Liver (tissue), 9 donors: ENCODE measurements around the gene SMIM27. TPM values are rescaled to one million over a fixed set of nuclear protein-coding genes. Genes with fewer than 3 reads are reported as not detected.

Source experiments
- DNase-seq: peaks from one replicate; pipeline ENCODE4 v3.0.0-alpha.2; 2017; ENCODE audit warnings: low spot score
- H3K27ac ChIP-seq, 2 donors: one replicate each; pipeline ENCODE4 v1.7.0; 2013; ENCODE audit warnings: inconsistent platforms in 2 of 2, low read length in 2 of 2, control low read depth in 1 of 2, low read depth in 1 of 2, mild to moderate bottlenecking in 1 of 2
- H3K27me3 ChIP-seq, 4 donors: one replicate each; pipeline versions ENCODE4 v1.6.1 to v1.7.0; 2013; ENCODE audit warnings: low read length in 3 of 4, inconsistent platforms in 1 of 4, mild to moderate bottlenecking in 1 of 4, moderate library complexity in 1 of 4; ENCODE audit not compliant: control insufficient read depth in 4 of 4, insufficient read depth in 4 of 4
- H3K36me3 ChIP-seq, 4 donors: one replicate each; pipeline versions ENCODE4 v1.6.1 to v1.7.0; 2013; ENCODE audit warnings: low read length in 3 of 4, mild to moderate bottlenecking in 3 of 4, low read depth in 1 of 4, moderate library complexity in 1 of 4; ENCODE audit not compliant: control insufficient read depth in 4 of 4, insufficient read depth in 3 of 4
- H3K4me1 ChIP-seq, 4 donors: one replicate each; pipeline versions ENCODE4 v1.6.1 to v1.7.0; 2013; ENCODE audit warnings: low read length in 3 of 4, mild to moderate bottlenecking in 3 of 4, moderate library complexity in 1 of 4; ENCODE audit not compliant: control insufficient read depth in 4 of 4, insufficient read depth in 4 of 4
- H3K4me3 ChIP-seq, 3 donors: one replicate each; pipeline versions ENCODE4 v1.6.1 to v1.7.0; 2013; ENCODE audit warnings: low read length in 3 of 3, control low read depth in 1 of 3, low read depth in 1 of 3, mild to moderate bottlenecking in 1 of 3
- H3K9ac ChIP-seq, 2 donors: one replicate each; pipeline ENCODE4 v1.7.0; 2013; ENCODE audit warnings: low read length in 2 of 2, mild to moderate bottlenecking in 2 of 2, moderate library complexity in 2 of 2, control low read depth in 1 of 2, low read depth in 1 of 2
- H3K9me3 ChIP-seq, 4 donors: one replicate each; pipeline versions ENCODE4 v1.6.1 to v1.7.0; 2013; ENCODE audit warnings: low read length in 3 of 4; ENCODE audit not compliant: control insufficient read depth in 4 of 4
- EGR1 ChIP-seq, 2 donors: IDR thresholded peaks; 2 replicates each; pipeline ENCODE4 v1.6.1; 2016 to 2018; ENCODE audit warnings: antibody characterized with exemption in 2 of 2, low read depth in 2 of 2
- FOXA1 ChIP-seq: IDR thresholded peaks from 2 replicates; pipeline ENCODE4 v1.6.1; 2016; ENCODE audit warnings: antibody characterized with exemption
- FOXA2 ChIP-seq: IDR thresholded peaks from 2 replicates; pipeline ENCODE4 v1.6.1; 2016; ENCODE audit warnings: antibody characterized with exemption
- GABPA ChIP-seq, 2 donors: IDR thresholded peaks in 1 of 2; conservative IDR thresholded peaks in 1 of 2; 2 replicates each; pipeline ENCODE4 v1.6.1; 2016; ENCODE audit warnings: antibody characterized with exemption in 2 of 2, mild to moderate bottlenecking in 1 of 2, moderate library complexity in 1 of 2
- HNF4A ChIP-seq, 2 donors: conservative IDR thresholded peaks; 2 replicates each; pipeline ENCODE4 v1.6.1; 2016; ENCODE audit warnings: antibody characterized with exemption in 2 of 2, mild to moderate bottlenecking in 2 of 2
- HNF4G ChIP-seq: IDR thresholded peaks from 2 replicates; pipeline ENCODE4 v1.6.1; 2016; ENCODE audit warnings: antibody characterized with exemption
- JUND ChIP-seq, 2 donors: IDR thresholded peaks; 2 replicates each; pipeline ENCODE4 v1.6.1; 2016; ENCODE audit warnings: antibody characterized with exemption in 2 of 2
- NR2F2 ChIP-seq: IDR thresholded peaks from 2 replicates; pipeline ENCODE4 v1.6.1; 2016; ENCODE audit warnings: antibody characterized with exemption
- RAD21 ChIP-seq, 2 donors: IDR thresholded peaks; 2 replicates each; pipeline ENCODE4 v1.6.1; 2016; ENCODE audit warnings: antibody characterized with exemption in 2 of 2, mild to moderate bottlenecking in 2 of 2
- RXRA ChIP-seq, 2 donors: IDR thresholded peaks; 2 replicates each; pipeline ENCODE4 v1.6.1; 2017 to 2018; ENCODE audit warnings: antibody characterized with exemption in 2 of 2, mild to moderate bottlenecking in 1 of 2
- SP1 ChIP-seq: IDR thresholded peaks from 2 replicates; pipeline ENCODE4 v1.6.1; 2018; ENCODE audit warnings: antibody characterized with exemption, mild to moderate bottlenecking
- TAF1 ChIP-seq: conservative IDR thresholded peaks from 2 replicates; pipeline ENCODE4 v1.6.1; 2016; ENCODE audit warnings: antibody characterized with exemption, mild to moderate bottlenecking
- YY1 ChIP-seq: IDR thresholded peaks from 2 replicates; pipeline ENCODE4 v1.6.1; 2016; ENCODE audit warnings: antibody characterized with exemption, mild to moderate bottlenecking
- ZBTB33 ChIP-seq: IDR thresholded peaks from 2 replicates; pipeline ENCODE4 v1.6.1; 2016; ENCODE audit warnings: antibody characterized with exemption
- WGBS: extraction: QIAGEN DNeasy Blood & Tissue Kit; methylation state at CpG from one replicate; pipeline ENCODE4 v1.1.7; 2013; 5-methylcytosine and 5-hydroxymethylcytosine counted together
- polyA plus RNA-seq, 2 donors: library from polyadenylated mRNA; stranded (reverse) in 1 of 2; unstranded in 1 of 2; fragments of 200-250 nt in 1 of 2; fragments of >200 nt in 1 of 2; fragmentation: Nextera tagmentation in 1 of 2; extraction: Ambion mirVana in 1 of 2; gene quantifications; one replicate each; pipeline versions ENCODE4 v1.2.1 to v1.2.3, GENCODE V29; 2013 to 2015
- total RNA-seq, 2 donors: library from RNA; depleted of rRNA; stranded (reverse); fragments of >200 nt; gene quantifications; one replicate each; pipeline ENCODE4 v1.2.3, GENCODE V29; 2014
- TF ChIP-seq, protein P1 (sequence below): IDR thresholded peaks from 2 replicates; pipeline ENCODE4 v1.6.1; 2016; ENCODE audit warnings: antibody characterized with exemption, mild to moderate bottlenecking
- TF ChIP-seq, protein P2 (sequence below): IDR thresholded peaks from 2 replicates; pipeline ENCODE4 v1.6.1; 2016; ENCODE audit warnings: antibody characterized with exemption
- TF ChIP-seq, protein P3 (sequence below): IDR thresholded peaks from 2 replicates; pipeline ENCODE4 v1.6.1; 2016; ENCODE audit warnings: antibody characterized with exemption
- TF ChIP-seq, protein P4 (sequence below): fragments of 150-350 bp; IDR thresholded peaks from 2 replicates; pipeline ENCODE4 v1.5.1; 2017; ENCODE audit warnings: improper control_type of control experiment, low read depth, low read length; ENCODE audit not compliant: missing input control
- donor health status: healthy.
- donor health status: healthy.
- donor health status: healthy.
- donor health status: healthy.
- donor health status: healthy.

Gene SMIM27
- total and polyA plus RNA-seq, 4 donors: 1.0 to 17.0 (median 4.4) TPM

DNA sequence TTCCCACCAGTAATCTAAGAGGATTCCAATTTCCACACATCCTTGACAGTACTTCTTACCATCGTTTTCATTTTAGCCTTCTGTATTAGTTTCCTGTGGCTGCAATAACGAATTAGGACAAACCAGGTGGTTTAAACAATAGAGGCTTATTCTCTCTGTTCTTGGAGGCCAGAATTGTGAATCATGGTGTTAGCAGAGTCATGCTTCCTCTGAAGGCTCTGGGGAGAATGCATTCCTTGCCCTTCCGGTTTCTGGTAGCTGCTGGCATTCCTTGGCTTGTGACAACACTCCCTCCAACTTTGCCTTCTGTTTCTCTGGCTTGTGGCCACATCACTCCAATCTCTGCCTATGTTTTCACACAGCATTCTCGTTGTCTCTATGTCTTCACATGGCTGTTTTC lies 49.7 kb upstream of the SMIM27 start:
- no peak for TF ChIP-seq JUND (IDR thresholded peaks at IDR 0.05)
- TF ChIP-seq SP1: no peak
- TF ChIP-seq HNF4A (conservative IDR thresholded peaks at IDR 0.05): no peak
- TF ChIP-seq ZBTB33: no peak
- no peak for TF ChIP-seq RAD21 (IDR thresholded peaks at IDR 0.05)
- TF ChIP-seq RXRA (IDR thresholded peaks at IDR 0.05): no peak
- TF ChIP-seq, protein P1, sequence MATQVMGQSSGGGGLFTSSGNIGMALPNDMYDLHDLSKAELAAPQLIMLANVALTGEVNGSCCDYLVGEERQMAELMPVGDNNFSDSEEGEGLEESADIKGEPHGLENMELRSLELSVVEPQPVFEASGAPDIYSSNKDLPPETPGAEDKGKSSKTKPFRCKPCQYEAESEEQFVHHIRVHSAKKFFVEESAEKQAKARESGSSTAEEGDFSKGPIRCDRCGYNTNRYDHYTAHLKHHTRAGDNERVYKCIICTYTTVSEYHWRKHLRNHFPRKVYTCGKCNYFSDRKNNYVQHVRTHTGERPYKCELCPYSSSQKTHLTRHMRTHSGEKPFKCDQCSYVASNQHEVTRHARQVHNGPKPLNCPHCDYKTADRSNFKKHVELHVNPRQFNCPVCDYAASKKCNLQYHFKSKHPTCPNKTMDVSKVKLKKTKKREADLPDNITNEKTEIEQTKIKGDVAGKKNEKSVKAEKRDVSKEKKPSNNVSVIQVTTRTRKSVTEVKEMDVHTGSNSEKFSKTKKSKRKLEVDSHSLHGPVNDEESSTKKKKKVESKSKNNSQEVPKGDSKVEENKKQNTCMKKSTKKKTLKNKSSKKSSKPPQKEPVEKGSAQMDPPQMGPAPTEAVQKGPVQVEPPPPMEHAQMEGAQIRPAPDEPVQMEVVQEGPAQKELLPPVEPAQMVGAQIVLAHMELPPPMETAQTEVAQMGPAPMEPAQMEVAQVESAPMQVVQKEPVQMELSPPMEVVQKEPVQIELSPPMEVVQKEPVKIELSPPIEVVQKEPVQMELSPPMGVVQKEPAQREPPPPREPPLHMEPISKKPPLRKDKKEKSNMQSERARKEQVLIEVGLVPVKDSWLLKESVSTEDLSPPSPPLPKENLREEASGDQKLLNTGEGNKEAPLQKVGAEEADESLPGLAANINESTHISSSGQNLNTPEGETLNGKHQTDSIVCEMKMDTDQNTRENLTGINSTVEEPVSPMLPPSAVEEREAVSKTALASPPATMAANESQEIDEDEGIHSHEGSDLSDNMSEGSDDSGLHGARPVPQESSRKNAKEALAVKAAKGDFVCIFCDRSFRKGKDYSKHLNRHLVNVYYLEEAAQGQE: no peak
- no peak for TF ChIP-seq HNF4G
- no peak for TF ChIP-seq GABPA (IDR thresholded peaks at IDR 0.05 in 1 of 2, conservative IDR thresholded peaks at IDR 0.05 in 1 of 2)
- TF ChIP-seq FOXA2: no peak
- TF ChIP-seq, protein P2, sequence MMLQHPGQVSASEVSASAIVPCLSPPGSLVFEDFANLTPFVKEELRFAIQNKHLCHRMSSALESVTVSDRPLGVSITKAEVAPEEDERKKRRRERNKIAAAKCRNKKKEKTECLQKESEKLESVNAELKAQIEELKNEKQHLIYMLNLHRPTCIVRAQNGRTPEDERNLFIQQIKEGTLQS: no peak
- no peak for TF ChIP-seq NR2F2
- TF ChIP-seq EGR1 (IDR thresholded peaks at IDR 0.05; ENCODE audit: low read depth in 2 of 2): no peak
- TF ChIP-seq, protein P3, sequence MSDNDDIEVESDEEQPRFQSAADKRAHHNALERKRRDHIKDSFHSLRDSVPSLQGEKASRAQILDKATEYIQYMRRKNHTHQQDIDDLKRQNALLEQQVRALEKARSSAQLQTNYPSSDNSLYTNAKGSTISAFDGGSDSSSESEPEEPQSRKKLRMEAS: no peak
- TF ChIP-seq, protein P4, sequence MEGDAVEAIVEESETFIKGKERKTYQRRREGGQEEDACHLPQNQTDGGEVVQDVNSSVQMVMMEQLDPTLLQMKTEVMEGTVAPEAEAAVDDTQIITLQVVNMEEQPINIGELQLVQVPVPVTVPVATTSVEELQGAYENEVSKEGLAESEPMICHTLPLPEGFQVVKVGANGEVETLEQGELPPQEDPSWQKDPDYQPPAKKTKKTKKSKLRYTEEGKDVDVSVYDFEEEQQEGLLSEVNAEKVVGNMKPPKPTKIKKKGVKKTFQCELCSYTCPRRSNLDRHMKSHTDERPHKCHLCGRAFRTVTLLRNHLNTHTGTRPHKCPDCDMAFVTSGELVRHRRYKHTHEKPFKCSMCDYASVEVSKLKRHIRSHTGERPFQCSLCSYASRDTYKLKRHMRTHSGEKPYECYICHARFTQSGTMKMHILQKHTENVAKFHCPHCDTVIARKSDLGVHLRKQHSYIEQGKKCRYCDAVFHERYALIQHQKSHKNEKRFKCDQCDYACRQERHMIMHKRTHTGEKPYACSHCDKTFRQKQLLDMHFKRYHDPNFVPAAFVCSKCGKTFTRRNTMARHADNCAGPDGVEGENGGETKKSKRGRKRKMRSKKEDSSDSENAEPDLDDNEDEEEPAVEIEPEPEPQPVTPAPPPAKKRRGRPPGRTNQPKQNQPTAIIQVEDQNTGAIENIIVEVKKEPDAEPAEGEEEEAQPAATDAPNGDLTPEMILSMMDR: no peak
- TF ChIP-seq TAF1: no peak
- TF ChIP-seq YY1: no peak
- TF ChIP-seq FOXA1: no peak
- WGBS: 86% methylated on average over 4 of the region's 4 CpGs
- H3K4me1 ChIP-seq: no peaks in the 10 kb centered on the region
- H3K9ac ChIP-seq: no peak overlapping the region
- H3K27ac ChIP-seq: no peak overlapping the region
- peaks cover 5 to 22% (median 10%) of the 10 kb centered on the region in 4 donors for H3K36me3 ChIP-seq
- no peaks in the 10 kb centered on the region for H3K27me3 ChIP-seq
- no peak for DNase-seq
- H3K4me3 ChIP-seq: no peak overlapping the region
- no peaks in the 10 kb centered on the region for H3K9me3 ChIP-seq
